Hepatocyte (in vitro differentiated cells): ENCODE results near the gene DGKA.

Source experiments
- EZH2 ChIP-seq: fragments of 200-600 bp; sonication (generic); IDR thresholded peaks from 2 replicates; pipeline ENCODE4 v1.6.1; 2016; ENCODE audit warnings: antibody characterized with exemption, mild to moderate bottlenecking, borderline replicate concordance
- TF ChIP-seq, protein P1 (sequence below): fragments of 200-600 bp; sonication (generic); IDR thresholded peaks from 2 replicates; pipeline ENCODE4 v1.5.1; 2016; ENCODE audit warnings: antibody characterized with exemption, mild to moderate bottlenecking; ENCODE audit not compliant: poor library complexity

DNA sequence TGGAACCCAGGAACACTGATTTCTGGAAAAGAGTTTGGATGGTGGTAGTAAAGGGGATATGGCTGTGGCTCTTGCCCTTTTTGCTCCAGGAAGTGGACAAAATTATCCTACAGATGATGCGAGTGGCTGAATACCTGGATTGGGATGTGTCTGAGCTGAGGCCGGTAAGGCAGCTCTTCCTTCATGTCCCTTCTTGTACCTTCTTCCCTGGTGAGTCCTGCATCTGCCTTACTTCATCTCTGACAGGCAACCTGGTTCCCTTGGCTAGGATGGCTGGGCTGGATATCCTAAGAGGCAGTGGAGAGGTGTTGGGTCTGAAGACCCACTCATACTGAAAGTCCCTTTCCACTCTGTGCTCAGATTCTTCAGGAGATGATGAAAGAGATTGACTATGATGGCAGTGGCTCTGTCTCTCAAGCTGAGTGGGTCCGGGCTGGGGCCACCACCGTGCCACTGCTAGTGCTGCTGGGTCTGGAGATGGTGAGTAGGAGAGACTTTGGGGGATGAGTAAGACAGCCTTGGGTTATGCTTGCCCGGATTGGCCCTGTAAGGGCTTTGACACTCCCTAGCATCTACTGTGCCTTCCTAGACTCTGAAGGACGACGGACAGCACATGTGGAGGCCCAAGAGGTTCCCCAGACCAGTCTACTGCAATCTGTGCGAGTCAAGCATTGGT lies 8.0 kb downstream of the DGKA start:
- TF ChIP-seq, protein P1, sequence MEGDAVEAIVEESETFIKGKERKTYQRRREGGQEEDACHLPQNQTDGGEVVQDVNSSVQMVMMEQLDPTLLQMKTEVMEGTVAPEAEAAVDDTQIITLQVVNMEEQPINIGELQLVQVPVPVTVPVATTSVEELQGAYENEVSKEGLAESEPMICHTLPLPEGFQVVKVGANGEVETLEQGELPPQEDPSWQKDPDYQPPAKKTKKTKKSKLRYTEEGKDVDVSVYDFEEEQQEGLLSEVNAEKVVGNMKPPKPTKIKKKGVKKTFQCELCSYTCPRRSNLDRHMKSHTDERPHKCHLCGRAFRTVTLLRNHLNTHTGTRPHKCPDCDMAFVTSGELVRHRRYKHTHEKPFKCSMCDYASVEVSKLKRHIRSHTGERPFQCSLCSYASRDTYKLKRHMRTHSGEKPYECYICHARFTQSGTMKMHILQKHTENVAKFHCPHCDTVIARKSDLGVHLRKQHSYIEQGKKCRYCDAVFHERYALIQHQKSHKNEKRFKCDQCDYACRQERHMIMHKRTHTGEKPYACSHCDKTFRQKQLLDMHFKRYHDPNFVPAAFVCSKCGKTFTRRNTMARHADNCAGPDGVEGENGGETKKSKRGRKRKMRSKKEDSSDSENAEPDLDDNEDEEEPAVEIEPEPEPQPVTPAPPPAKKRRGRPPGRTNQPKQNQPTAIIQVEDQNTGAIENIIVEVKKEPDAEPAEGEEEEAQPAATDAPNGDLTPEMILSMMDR = no peak
- no peak for TF ChIP-seq EZH2
